NCI-H2171 (cell line): ENCODE results near the gene RNH1.
A peak's percentile ranks its signal among the peaks of the same experiment; 100 is the strongest.

Source experiments
- DNase-seq: peaks from one replicate; lab custom pipeline; 2025; lab: John Stamatoyannopoulos, UW

RNH1 gene

GRCh38 chr11:506995-507726, at the start of gene RNH1:
Gene RNH1 (minus strand): TSS chr11:507242. CDS start chr11:502162, 5,080 bp downstream.
- DNase-seq, result peak; percentile 66

GRCh38 chr11:555780-556661, 49.0 kb upstream of the RNH1 start:
- DNase-seq, result no peak

GRCh38 chr11:555227-555779, 48.3 kb upstream of the RNH1 start:
- DNase-seq, result no peak

- peak; percentile 66 for DNase-seq
Observed at GRCh38 chr11:554428-555226, 47.6 kb upstream of the RNH1 start.

GRCh38 chr11:553988-554340, 46.9 kb upstream of the RNH1 start:
- no peak for DNase-seq

- DNase-seq, result no peak
Observed at GRCh38 chr11:553083-553987, 46.3 kb upstream of the RNH1 start.

GRCh38 chr11:551596-551995, 44.6 kb upstream of the RNH1 start:
- DNase-seq, result no peak

- DNase-seq, result no peak
Observed at GRCh38 chr11:551131-551530, 44.1 kb upstream of the RNH1 start.

GRCh38 chr11:550746-551085, 43.7 kb upstream of the RNH1 start:
- no peak for DNase-seq

- no peak for DNase-seq
Observed at GRCh38 chr11:550021-550745, 43.1 kb upstream of the RNH1 start.

GRCh38 chr11:548700-549603, 41.9 kb upstream of the RNH1 start:
- DNase-seq, result no peak

- no peak for DNase-seq
Observed at GRCh38 chr11:545171-545570, 38.1 kb upstream of the RNH1 start.

- DNase-seq, result no peak
Observed at GRCh38 chr11:544817-545166, 37.8 kb upstream of the RNH1 start.

GRCh38 chr11:541433-541885, 34.4 kb upstream of the RNH1 start:
- no peak for DNase-seq

GRCh38 chr11:540583-541432, 33.8 kb upstream of the RNH1 start:
- DNase-seq, result no peak

- no peak for DNase-seq
Observed at GRCh38 chr11:539971-540481, 33.0 kb upstream of the RNH1 start.

GRCh38 chr11:538431-539051, 31.5 kb upstream of the RNH1 start:
- no peak for DNase-seq
